Neural cell (in vitro differentiated cells): Measurements from ENCODE around the gene SHB. TPM values are rescaled to one million over a fixed set of nuclear protein-coding genes. Genes with fewer than 3 reads are reported as not detected.

Experiments used
- H2AFZ ChIP-seq: fragments of 200-600, 300-800 bp; sonication (generic), shearing (Covaris generic); 2 replicates; pipeline ENCODE4 v1.6.0; 2014; ENCODE audit warnings: low read depth, mild to moderate bottlenecking, antibody characterized with exemption, low read length, moderate library complexity
- H3F3A ChIP-seq: fragments of 200-600 bp; shearing (Covaris generic); 2 replicates; pipeline ENCODE4 v1.6.1; 2016; ENCODE audit warnings: mild to moderate bottlenecking, moderate library complexity, mixed read lengths, antibody characterized with exemption, low read length; ENCODE audit not compliant: insufficient read depth, poor library complexity, severe bottlenecking
- H3K27ac ChIP-seq: fragments of 200-600, 300-800 bp; sonication (generic), shearing (Covaris generic); 2 replicates; pipeline ENCODE4 v1.5.1; 2014; ENCODE audit warnings: mild to moderate bottlenecking, low read length, moderate library complexity
- H3K27me3 ChIP-seq: fragments of 300-800, 200-600 bp; sonication (generic), shearing (Covaris generic); 2 replicates; pipeline ENCODE4 v1.6.0; 2014; ENCODE audit warnings: mild to moderate bottlenecking, low read depth, low read length, moderate library complexity; ENCODE audit not compliant: insufficient read depth
- H3K36me3 ChIP-seq: fragments of 300-800, 200-600 bp; sonication (generic), shearing (Covaris generic); 2 replicates; pipeline ENCODE4 v1.5.1; 2014; ENCODE audit warnings: mild to moderate bottlenecking, antibody characterized with exemption, low read length, moderate library complexity; ENCODE audit not compliant: insufficient read depth
- H3K4me2 ChIP-seq: fragments of 300-800, 200-600 bp; sonication (generic), shearing (Covaris generic); 2 replicates; pipeline ENCODE4 v1.6.0; 2014; ENCODE audit warnings: mild to moderate bottlenecking, low read length
- H3K4me3 ChIP-seq: fragments of 300-800, 200-600 bp; sonication (generic), shearing (Covaris generic); 2 replicates; pipeline ENCODE4 v1.5.1; 2014; ENCODE audit warnings: mild to moderate bottlenecking, low read length, moderate library complexity
- H3K79me2 ChIP-seq: fragments of 200-600 bp; shearing (Covaris generic); replicated peaks from 2 replicates; pipeline ENCODE4 v1.6.0; 2014; ENCODE audit warnings: mild to moderate bottlenecking, low read length, moderate library complexity; ENCODE audit not compliant: insufficient read depth
- H3K9ac ChIP-seq: fragments of 300-800, 200-600 bp; sonication (generic), shearing (Covaris generic); 2 replicates; pipeline ENCODE4 v1.6.1; 2016; ENCODE audit warnings: mild to moderate bottlenecking, low read length, mixed read lengths
- H3K9me2 ChIP-seq: fragments of 200-600 bp; shearing (Covaris generic); 2 replicates; pipeline ENCODE4 v1.6.1; 2016; ENCODE audit warnings: mild to moderate bottlenecking, low read length, mixed read lengths; ENCODE audit not compliant: insufficient read depth
- H3K9me3 ChIP-seq: fragments of 200-600, 300-800 bp; sonication (generic), shearing (Covaris generic); 2 replicates; pipeline ENCODE4 v1.6.1; 2016; ENCODE audit warnings: mild to moderate bottlenecking, mixed run types, low read length, moderate library complexity, mixed read lengths
- H4K20me1 ChIP-seq: fragments of 200-600 bp; shearing (Covaris generic); 2 replicates; pipeline ENCODE4 v1.6.1; 2016; ENCODE audit warnings: mild to moderate bottlenecking, mixed run types; ENCODE audit not compliant: insufficient read depth
- EP300 ChIP-seq: fragments of 450-650 bp; conservative IDR thresholded peaks from 2 replicates; pipeline ENCODE4 v1.6.1; 2014; ENCODE audit warnings: antibody characterized with exemption, mild to moderate bottlenecking, moderate library complexity; ENCODE audit not compliant: poor library complexity, severe bottlenecking
- EZH2 ChIP-seq: fragments of 200-600, 300-800 bp; shearing (Covaris generic), sonication (generic); IDR thresholded peaks from 2 replicates; pipeline ENCODE4 v1.6.1; 2014; ENCODE audit warnings: antibody characterized with exemption, low read length, borderline replicate concordance, mild to moderate bottlenecking; ENCODE audit not compliant: insufficient read depth, poor library complexity, severe bottlenecking
- MXI1 ChIP-seq: fragments of 450-650 bp; conservative IDR thresholded peaks from 2 replicates; pipeline ENCODE4 v1.6.1; 2014; ENCODE audit warnings: antibody characterized with exemption, mild to moderate bottlenecking; ENCODE audit not compliant: poor library complexity, severe bottlenecking
- POLR2AphosphoS5 ChIP-seq: IDR thresholded peaks from 2 replicates; pipeline ENCODE4 v1.6.1; 2012
- RAD21 ChIP-seq: fragments of 450-650 bp; conservative IDR thresholded peaks from 2 replicates; pipeline ENCODE4 v1.6.1; 2014; ENCODE audit warnings: antibody characterized with exemption, mild to moderate bottlenecking, moderate library complexity
- REST ChIP-seq: IDR thresholded peaks from 2 replicates; pipeline ENCODE4 v1.6.1; 2012; ENCODE audit warnings: borderline replicate concordance
- SMC3 ChIP-seq: fragments of 450-650 bp; conservative IDR thresholded peaks from 2 replicates; pipeline ENCODE4 v1.6.1; 2014; ENCODE audit warnings: antibody characterized with exemption, mild to moderate bottlenecking, moderate library complexity; ENCODE audit not compliant: poor library complexity
- TAF1 ChIP-seq: IDR thresholded peaks from 2 replicates; pipeline ENCODE4 v1.6.1; 2012; ENCODE audit warnings: low read depth
- polyA plus RNA-seq: library from polyadenylated mRNA; depleted of rRNA; stranded (reverse); fragments of >200 nt; gene quantifications from 2 replicates; pipeline ENCODE4 v1.2.3, GENCODE V29; 2014
- TF ChIP-seq, protein P1 (sequence below): fragments of 450-650 bp; IDR thresholded peaks from 2 replicates; pipeline ENCODE4 v1.5.1; 2014; ENCODE audit warnings: antibody characterized with exemption, mild to moderate bottlenecking, moderate library complexity; ENCODE audit not compliant: poor library complexity, severe bottlenecking

The SHB gene
- polyA plus RNA-seq, 1 donor from 2014 or later, result 17.5 TPM

- no peak overlapping the region for H3K4me3 ChIP-seq
- H3K9ac ChIP-seq, result no peak overlapping the region
- no peaks in the 10 kb centered on the region for H3K9me2 ChIP-seq
- H3K27ac ChIP-seq, result no peak overlapping the region
- H3K9me3 ChIP-seq, result no peaks in the 10 kb centered on the region
- H3K4me2 ChIP-seq, result no peak overlapping the region
- no peaks in the 10 kb centered on the region for H3K36me3 ChIP-seq
- no peaks in the 10 kb centered on the region for H4K20me1 ChIP-seq
- no peaks in the 10 kb centered on the region for H3F3A ChIP-seq
- H3K79me2 ChIP-seq, result peaks cover 77% of the 10 kb centered on the region
- no peak overlapping the region for H2AFZ ChIP-seq
- H3K27me3 ChIP-seq, result no peaks in the 10 kb centered on the region
- TF ChIP-seq EP300 (no peak), REST (no peak), TAF1 (no peak), RAD21 (no peak), POLR2AphosphoS5 (no peak), MXI1 (no peak), SMC3 (no peak)
- TF ChIP-seq, protein P1, sequence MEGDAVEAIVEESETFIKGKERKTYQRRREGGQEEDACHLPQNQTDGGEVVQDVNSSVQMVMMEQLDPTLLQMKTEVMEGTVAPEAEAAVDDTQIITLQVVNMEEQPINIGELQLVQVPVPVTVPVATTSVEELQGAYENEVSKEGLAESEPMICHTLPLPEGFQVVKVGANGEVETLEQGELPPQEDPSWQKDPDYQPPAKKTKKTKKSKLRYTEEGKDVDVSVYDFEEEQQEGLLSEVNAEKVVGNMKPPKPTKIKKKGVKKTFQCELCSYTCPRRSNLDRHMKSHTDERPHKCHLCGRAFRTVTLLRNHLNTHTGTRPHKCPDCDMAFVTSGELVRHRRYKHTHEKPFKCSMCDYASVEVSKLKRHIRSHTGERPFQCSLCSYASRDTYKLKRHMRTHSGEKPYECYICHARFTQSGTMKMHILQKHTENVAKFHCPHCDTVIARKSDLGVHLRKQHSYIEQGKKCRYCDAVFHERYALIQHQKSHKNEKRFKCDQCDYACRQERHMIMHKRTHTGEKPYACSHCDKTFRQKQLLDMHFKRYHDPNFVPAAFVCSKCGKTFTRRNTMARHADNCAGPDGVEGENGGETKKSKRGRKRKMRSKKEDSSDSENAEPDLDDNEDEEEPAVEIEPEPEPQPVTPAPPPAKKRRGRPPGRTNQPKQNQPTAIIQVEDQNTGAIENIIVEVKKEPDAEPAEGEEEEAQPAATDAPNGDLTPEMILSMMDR, result no peak
Measured at GRCh38 chr9:38030658-38031057, 38.4 kb downstream of the SHB start.

- Histone ChIP-seq H3K9ac (no peak overlapping the region), H3K79me2 (peaks cover 77% of the 10 kb centered on the region), H3K27me3 (no peaks in the 10 kb centered on the region), H2AFZ (no peak overlapping the region), H3K4me2 (no peak overlapping the region), H3K4me3 (no peak overlapping the region), H3K9me3 (no peaks in the 10 kb centered on the region), H3F3A (no peaks in the 10 kb centered on the region), H4K20me1 (no peaks in the 10 kb centered on the region), H3K9me2 (no peaks in the 10 kb centered on the region), H3K36me3 (no peaks in the 10 kb centered on the region), H3K27ac (no peak overlapping the region)
- TF ChIP-seq SMC3 (no peak), TAF1 (no peak), MXI1 (no peak), RAD21 (no peak), REST (no peak), EZH2 (no peak), POLR2AphosphoS5 (no peak), EP300 (no peak)
- TF ChIP-seq, protein P1, result no peak
Measured at GRCh38 chr9:38029915-38030638, 39.0 kb downstream of the SHB start.
